GM18858 (cell line): ENCODE data around the gene MOG.

Experiments
- ATAC-seq: cut with Tn5 transposase; IDR thresholded peaks from one replicate; pipeline ENCODE4 v1.9.1; 2021; ENCODE audit not compliant: unreplicated experiment

Gene MOG

GRCh38 chr6:29674008-29674407 is 17.1 kb downstream of the MOG start:
- ATAC-seq: no peak

- ATAC-seq: no peak
These were observed 18.7 kb downstream of the MOG start for GRCh38 chr6:29675561-29675960.

DNA sequence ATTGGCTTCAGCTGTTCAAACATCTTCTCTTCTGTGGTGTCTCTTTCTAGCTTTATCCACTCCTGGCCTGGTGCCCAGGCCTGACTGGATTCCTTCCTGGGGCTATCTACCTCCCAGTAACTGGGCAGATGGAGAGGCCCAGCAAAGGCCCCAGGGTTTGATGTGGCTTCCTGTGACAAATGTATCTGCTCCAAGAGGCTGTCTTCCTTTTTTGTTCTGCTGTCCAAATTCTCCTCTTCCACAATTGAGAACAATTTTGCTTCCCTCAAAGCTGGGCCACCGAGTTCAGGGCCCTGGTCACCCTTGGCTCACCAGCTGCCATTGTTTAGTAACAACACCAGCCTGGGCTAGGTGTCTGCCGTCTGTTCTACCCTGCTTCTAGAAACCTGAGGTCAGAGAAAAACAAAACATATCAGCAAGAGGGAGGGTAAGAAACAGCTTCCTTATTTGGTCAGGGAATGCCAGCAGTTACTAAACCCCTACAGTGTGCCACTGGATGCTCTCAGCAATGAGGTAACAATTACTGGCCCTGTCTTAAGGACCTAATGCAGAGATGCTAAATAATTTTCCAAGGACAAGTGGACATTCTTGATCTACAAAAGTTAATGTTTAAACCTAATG is 20.2 kb downstream of the MOG start:
- ATAC-seq: no peak

GRCh38 chr6:29678114-29678513 is 21.2 kb downstream of the MOG start:
- ATAC-seq: no peak

DNA sequence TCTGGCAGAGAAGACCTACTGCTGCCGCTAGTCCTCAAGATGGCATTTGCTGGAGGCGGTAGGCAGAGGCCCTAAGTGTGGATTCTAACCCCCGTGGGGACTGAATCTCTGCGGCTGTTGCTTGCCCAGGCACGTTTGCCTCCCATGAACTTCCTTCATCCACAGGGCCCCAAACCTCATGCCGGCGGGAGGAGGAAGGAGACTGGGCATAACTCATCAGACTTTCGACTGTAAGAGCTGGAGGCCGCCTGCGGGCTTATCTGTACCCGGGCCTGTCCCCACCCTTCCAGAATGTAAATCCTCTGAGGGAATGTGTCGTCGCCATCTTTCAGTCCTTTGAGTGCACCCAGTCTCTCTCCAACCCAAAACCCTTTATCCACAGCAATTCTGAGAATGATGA is 23.1 kb downstream of the MOG start:
- no peak for ATAC-seq

DNA sequence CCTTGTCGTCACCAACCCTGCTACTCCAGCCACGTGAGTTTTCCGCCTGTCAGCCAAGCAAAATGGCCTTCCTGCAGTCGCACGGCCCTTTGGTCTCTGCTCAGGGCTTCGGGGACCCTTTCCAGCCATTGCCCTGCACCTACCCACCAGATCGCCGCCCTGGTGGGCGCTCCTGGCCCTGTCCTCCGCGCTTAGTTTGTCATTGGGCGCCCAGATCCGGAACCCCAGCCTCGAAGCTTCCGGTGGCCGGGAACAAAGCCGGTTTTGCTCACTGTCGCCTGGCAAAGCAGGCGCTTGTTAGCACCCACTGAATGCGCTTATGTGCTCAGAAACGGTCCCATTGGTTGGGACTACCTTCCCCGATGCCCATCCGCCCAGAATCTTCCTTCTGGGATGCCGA is 23.5 kb downstream of the MOG start:
- no peak for ATAC-seq

- ATAC-seq: no peak
These were observed 24.0 kb downstream of the MOG start, which contains the start of gene ZFP57 for GRCh38 chr6:29680904-29681303. ZFP57 (minus strand) TSS chr6:29681152; CDS start chr6:29677003, 4,149 bp downstream.

DNA sequence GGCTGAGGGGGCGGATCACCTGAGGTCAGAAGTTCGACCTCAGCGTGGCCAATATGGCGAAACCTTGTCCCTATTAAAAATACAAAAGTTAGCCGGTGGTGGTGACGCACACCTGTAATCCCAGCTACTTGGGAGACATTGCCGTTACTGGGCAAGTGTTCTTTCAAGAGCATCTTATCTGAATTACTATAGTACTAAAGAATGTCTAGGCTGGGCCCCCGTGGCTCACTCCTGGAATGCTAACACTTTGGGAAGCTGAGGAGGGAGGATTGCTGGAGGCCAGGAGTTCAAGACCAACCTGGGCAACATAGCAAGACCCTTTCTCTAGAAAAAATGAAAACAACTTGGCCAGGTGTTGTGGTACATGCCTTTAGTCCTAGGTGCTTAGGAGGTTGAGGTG is 24.9 kb downstream of the MOG start:
- no peak for ATAC-seq

- ATAC-seq: no peak
These were observed 28.9 kb downstream of the MOG start for GRCh38 chr6:29685718-29686326.

- no peak for ATAC-seq
These were observed 37.7 kb downstream of the MOG start for GRCh38 chr6:29694637-29695036.

GRCh38 chr6:29696147-29697125 is 39.5 kb downstream of the MOG start:
- no peak for ATAC-seq

GRCh38 chr6:29702519-29703103 is 45.7 kb downstream of the MOG start:
- ATAC-seq: no peak

DNA sequence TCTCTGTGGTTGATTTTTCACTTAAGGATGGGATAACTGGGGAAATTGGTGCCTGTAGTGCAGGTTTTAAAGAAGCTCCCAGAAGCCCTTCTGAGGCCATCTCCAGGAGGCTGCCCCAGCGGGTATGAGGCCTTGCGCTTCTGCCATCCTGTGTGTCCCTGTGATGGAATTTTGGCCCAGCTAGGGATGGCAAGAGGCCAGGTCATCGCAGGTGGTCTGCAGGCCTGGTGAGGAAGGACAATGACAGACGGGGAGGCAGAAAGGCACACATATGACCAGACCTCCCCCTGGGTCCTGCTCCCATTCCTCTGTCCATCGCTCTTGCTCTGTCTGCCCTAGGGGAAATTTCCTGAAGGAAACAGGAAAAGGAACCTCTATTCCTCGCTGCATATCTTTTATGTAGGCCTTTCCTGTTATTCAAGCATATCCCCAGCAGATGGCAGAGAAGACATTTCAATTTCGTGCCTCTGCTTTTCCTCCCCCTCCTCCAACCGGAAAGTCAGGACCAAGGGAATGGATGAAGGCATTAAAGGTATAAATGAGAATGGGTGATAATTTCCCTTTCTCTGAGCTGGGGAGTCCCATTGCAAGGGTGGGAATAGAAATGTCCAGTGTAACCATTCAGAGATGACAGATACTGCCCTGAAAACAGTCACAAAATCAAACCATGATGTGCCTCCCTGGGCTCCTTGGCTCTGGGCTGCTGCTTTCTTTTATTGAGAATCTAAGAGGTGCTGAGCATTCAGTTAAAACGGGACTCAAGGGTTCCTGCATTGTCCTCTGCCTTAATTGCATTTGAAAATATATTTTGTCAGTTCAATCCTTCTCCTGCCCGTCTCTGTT is 48.7 kb downstream of the MOG start:
- no peak for ATAC-seq

DNA sequence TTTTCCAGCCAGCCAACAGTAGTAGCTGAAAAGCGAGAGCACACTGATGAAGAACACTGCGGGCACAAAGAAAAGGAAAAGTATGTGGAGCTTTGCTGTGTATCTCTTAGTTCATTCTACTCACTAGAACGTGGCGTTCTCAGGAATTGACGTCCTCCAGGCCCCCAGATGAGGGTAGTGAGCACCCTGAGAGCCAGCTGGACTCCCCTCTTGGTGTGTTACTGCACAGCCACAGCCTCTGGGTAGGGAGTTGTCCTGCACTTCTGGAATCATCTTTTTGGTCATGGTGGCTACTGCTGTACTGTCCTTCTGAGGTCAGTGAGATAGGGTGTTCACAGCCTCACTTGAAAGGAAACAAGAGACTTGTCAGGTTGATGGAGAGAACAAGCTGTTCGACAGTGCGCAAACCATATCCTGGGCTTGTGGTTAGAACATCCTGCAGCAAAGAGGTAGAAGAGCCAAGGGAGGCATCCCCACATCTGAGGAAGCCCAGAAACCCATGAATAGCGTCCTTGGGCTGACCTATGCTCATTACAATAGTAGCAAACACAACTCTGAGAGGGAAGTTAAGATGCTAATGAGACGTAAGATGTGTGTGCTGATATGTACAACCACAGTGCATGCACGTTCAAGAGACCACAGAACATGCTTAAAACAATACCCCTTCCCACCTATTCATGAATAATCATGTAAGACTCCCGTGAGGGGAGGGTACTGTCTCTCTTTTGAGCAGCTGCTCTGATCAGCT is 51.7 kb downstream of the MOG start:
- ATAC-seq: no peak

DNA sequence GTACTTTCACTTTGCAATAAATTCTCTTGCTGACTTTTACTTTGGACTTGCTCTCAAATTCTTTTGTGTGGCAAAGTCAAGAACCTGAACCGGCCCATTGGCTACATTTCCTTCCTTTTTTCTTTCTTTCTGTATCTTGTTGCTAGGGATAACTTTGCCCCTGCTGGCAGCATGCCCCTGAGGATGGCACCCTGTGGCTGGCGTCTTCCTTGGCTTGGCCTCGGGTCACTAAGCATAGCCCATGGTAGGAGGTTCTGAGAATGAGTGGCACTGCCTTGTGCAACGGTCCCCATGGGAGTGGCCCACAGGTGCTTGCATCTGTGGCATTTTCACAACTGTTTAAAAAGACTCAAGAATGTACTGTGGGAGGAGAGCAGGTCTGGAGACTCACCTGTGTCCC is 52.3 kb downstream of the MOG start:
- ATAC-seq: no peak

GRCh38 chr6:29710281-29710941 is 53.5 kb downstream of the MOG start:
- no peak for ATAC-seq

DNA sequence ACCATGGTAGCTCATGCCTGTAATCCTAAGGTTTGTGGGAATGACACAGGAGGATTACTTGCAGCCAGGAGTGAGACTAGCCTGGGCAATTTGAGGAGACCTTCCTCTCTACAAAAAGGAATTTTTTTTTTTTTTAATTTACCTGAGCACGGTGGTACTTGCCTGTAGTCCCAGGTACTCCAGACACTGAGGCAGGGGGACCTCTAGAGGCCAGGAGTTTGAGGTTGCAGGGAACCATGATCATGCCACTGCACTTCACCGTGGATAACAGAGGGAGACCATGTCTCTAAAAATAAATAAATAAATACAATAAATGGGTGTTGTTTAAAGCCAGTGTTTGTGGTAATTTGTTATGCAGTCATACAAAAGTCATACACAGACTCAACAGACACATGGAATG is 64.0 kb downstream of the MOG start:
- ATAC-seq: no peak
